Adrenal gland (tissue), 12 donors: ENCODE data around the gene DUSP16. TPM values are rescaled to one million over a fixed set of nuclear protein-coding genes. Genes with fewer than 3 reads are reported as not detected.

ENCODE experiments used
- DNase-seq, 7 donors: peaks; one replicate each; pipeline ENCODE4 v3.0.0-alpha.2; 2019 to 2020
- H3K27ac ChIP-seq, 5 donors: fragments of 200-600 bp; sonication (generic) in 4 of 5; 1 replicate in 3 of 5; 2 replicates in 2 of 5; pipeline versions ENCODE4 v1.5.1 to v1.8.0; 2016 to 2020; ENCODE audit warnings: mild to moderate bottlenecking in 1 of 5
- H3K27me3 ChIP-seq: fragments of 200-600 bp; 2 replicates; pipeline ENCODE4 v1.8.0; 2021
- H3K36me3 ChIP-seq, 2 donors: fragments of 200-600 bp; replicated peaks in 1 of 2; 1 replicate in 1 of 2; 2 replicates in 1 of 2; pipeline versions ENCODE4 v1.5.1 to v1.8.0; 2018 to 2022
- H3K4me1 ChIP-seq, 2 donors: fragments of 200-600 bp; replicated peaks in 1 of 2; 1 replicate in 1 of 2; 2 replicates in 1 of 2; pipeline versions ENCODE4 v1.5.1 to v1.8.0; 2018 to 2021
- H3K4me3 ChIP-seq, 4 donors: fragments of 200-600 bp; sonication (generic) in 3 of 4; one replicate each; pipeline ENCODE4 v1.5.1; 2016 to 2018
- H3K9me3 ChIP-seq, 3 donors: fragments of 200-600 bp; sonication (generic) in 1 of 3; replicated peaks in 1 of 3; 1 replicate in 2 of 3; 2 replicates in 1 of 3; pipeline versions ENCODE4 v1.5.1 to v1.8.0; 2016 to 2021
- CTCF ChIP-seq, 6 experiments: fragments of 450-650 bp in 4 of 6; fragments of 200-600 bp in 2 of 6; sonication (generic) in 1 of 6; IDR thresholded peaks; 1 replicate in 5 of 6; 2 replicates in 1 of 6; pipeline versions ENCODE4 v1.5.1 to v1.8.0; 2016 to 2021; ENCODE audit warnings: antibody characterized with exemption in 6 of 6, mild to moderate bottlenecking in 2 of 6, moderate library complexity in 1 of 6
- POLR2A ChIP-seq, 2 donors: fragments of 450-650 bp; IDR thresholded peaks; one replicate each; pipeline ENCODE4 v1.6.1; 2017; ENCODE audit warnings: antibody characterized with exemption in 2 of 2, mild to moderate bottlenecking in 2 of 2, moderate library complexity in 1 of 2
- WGBS, 4 donors: extraction: QIAGEN DNeasy Blood & Tissue Kit in 2 of 4; methylation state at CpG; one replicate each; pipeline versions ENCODE4 v1.1.5 to v1.1.7; 2013 to 2017; 5-methylcytosine and 5-hydroxymethylcytosine counted together
- intact Hi-C, 2 donors: fragments of 100-400 bp; cut with DNase I; formaldehyde crosslinking; loops; one replicate each; pipeline versions ENCODE4 v1.14.1 to v1.15.0; 2022 to 2023
- polyA plus RNA-seq, 3 donors: library from polyadenylated mRNA; stranded (reverse); fragments of 200-250 nt in 2 of 3; fragments of 350-450 nt in 1 of 3; fragmentation: Illumina TruSeq in 1 of 3; extraction: RNeasy Lipid Tissue Mini Kit (QIAGEN cat#74804) in 1 of 3; gene quantifications; one replicate each; pipeline ENCODE4 v1.2.3, GENCODE V29; 2013 to 2014
- total RNA-seq, 9 donors: library from RNA; depleted of rRNA in 4 of 9; stranded (reverse); fragments of >200 nt in 4 of 9; fragments of 120-200 nt in 1 of 9; fragmentation: NEBNext Ultra II Directional in 1 of 9; extraction: Animal tissue kit (Norgen Biotek cat#: 25700) in 1 of 9; gene quantifications; one replicate each; pipeline versions ENCODE4 v1.1.0 to v1.2.4, GENCODE V29; 2013 to 2023
- donor health status: healthy with polysubstance abuse.
- donor health status: Bipolar disorder and iron deficiency.
- donor health status: DM: yes; HTN: yes; CAD: no.
- donor health status: DM: no; HTN: no; CAD: no.
- donor health status: DM: no; HTN: no; CAD: no.
- donor health status: DM: yes; HTN: yes; CAD: no.

Gene DUSP16
- total and polyA plus RNA-seq, 12 donors, result 24.5 to 374 (median 109) TPM

GRCh38 chr12:12587878-12588277 is 25.2 kb upstream of the DUSP16 start:
- Histone ChIP-seq H3K4me3 (no peak overlapping the region), H3K27ac (peak overlapping the region in 4 of 5 donors; percentile 39 to 87 (median 54)), H3K36me3 (no peaks in the 10 kb centered on the region), H3K9me3 (no peaks in the 10 kb centered on the region), H3K27me3 (no peaks in the 10 kb centered on the region), H3K4me1 (peaks cover 27 to 43% of the 10 kb centered on the region in 2 donors)
- WGBS, 4 donors, result 83 to 100% (median 97%) methylated on average over 1 of the region's 1 CpG
- TF ChIP-seq CTCF (IDR thresholded peaks at IDR 0.05), result no peak
- TF ChIP-seq POLR2A (IDR thresholded peaks at IDR 0.05), result no peak
- DNase-seq, result no peak
- intact Hi-C loops, result no loop called here

DNA sequence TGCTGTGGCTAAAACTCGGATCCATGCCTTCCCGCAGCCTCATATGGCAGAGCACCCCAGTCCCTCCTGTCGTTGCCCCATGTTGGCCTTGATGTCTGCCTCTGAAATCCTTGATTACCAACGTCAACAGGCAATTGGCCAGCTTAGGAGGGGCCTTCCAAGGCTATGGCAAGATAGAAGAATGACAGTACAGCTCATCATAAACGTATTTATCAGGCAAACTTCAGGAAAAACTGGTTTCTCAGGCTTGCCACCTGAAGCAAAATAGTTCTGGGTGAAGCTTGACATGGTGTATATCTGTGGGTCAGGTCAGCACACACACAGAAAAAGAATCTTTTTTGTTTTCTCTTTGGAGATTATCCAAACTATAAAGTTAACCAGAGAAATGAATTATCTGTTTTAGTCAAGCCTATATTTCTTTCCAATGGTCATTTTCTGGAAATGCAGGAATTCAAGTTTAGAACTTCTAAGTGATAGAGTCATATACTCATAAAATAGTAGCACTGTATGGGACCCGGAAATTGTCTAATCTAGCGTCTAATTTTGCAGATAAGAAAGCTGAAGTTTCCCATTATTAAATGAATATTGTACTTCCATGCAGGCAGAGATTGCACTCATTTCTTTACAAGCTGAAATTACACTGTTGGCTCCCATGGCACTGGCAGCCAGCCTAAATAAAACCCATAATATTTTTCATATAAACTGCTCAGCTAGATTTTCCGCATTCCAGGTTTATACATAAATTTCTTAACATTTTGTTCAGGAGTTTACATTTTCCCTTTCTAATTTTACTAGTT is 24.4 kb upstream of the DUSP16 start:
- 47 to 54% (median 50%) methylated on average over 8 of the region's 8 CpGs for WGBS, 4 donors
- intact Hi-C loops, result no loop called here
- TF ChIP-seq POLR2A (IDR thresholded peaks at IDR 0.05), result no peak
- no peak for TF ChIP-seq CTCF (IDR thresholded peaks at IDR 0.05)
- peaks cover 27 to 49% of the 10 kb centered on the region in 2 donors for H3K4me1 ChIP-seq
- peak; percentile 71 to 92 (median 80) for DNase-seq
- no peaks in the 10 kb centered on the region for H3K9me3 ChIP-seq
- H3K4me3 ChIP-seq, result no peak overlapping the region
- peak overlapping the region; percentile 40 to 87 (median 59) for H3K27ac ChIP-seq
- no peaks in the 10 kb centered on the region for H3K27me3 ChIP-seq
- H3K36me3 ChIP-seq, result no peaks in the 10 kb centered on the region

- H3K4me3 ChIP-seq, result no peak overlapping the region
- 37 to 49% (median 42%) methylated on average over 2 of the region's 2 CpGs for WGBS, 4 donors
- TF ChIP-seq POLR2A (IDR thresholded peaks at IDR 0.05) (no peak), CTCF (IDR thresholded peaks at IDR 0.05) (no peak)
- H3K4me1 ChIP-seq, result peaks cover 27 to 49% of the 10 kb centered on the region in 2 donors
- H3K9me3 ChIP-seq, result no peaks in the 10 kb centered on the region
- peak in 5 of 7 donors; percentile 45 to 68 (median 61) for DNase-seq
- H3K27me3 ChIP-seq, result no peaks in the 10 kb centered on the region
- intact Hi-C loops, result no loop called here
- H3K36me3 ChIP-seq, result no peaks in the 10 kb centered on the region
- peak overlapping the region; percentile 40 to 87 (median 59) for H3K27ac ChIP-seq
Measured at GRCh38 chr12:12585115-12585863, 22.6 kb upstream of the DUSP16 start.

GRCh38 chr12:12583510-12584178 is 21.0 kb upstream of the DUSP16 start:
- Histone ChIP-seq H3K27ac (peak overlapping the region in 4 of 5 donors; percentile 23 to 87 (median 73)), H3K27me3 (no peaks in the 10 kb centered on the region), H3K36me3 (no peaks in the 10 kb centered on the region), H3K4me1 (peaks cover 27 to 49% of the 10 kb centered on the region in 2 donors), H3K4me3 (no peak overlapping the region), H3K9me3 (no peaks in the 10 kb centered on the region)
- intact Hi-C loops, result no loop called here
- TF ChIP-seq CTCF (IDR thresholded peaks at IDR 0.05), result no peak
- TF ChIP-seq POLR2A (IDR thresholded peaks at IDR 0.05), result no peak
- no peak for DNase-seq
- 73 to 77% (median 75%) methylated on average over 5 of the region's 5 CpGs for WGBS, 4 donors
